ENCODE results near the gene ASB6. TPM values are rescaled to one million over a fixed set of nuclear protein-coding genes. Genes with fewer than 3 reads are reported as not detected.

The ASB6 gene
- total RNA-seq, 1 donor from 2014 or later = 21.9 TPM

DNA sequence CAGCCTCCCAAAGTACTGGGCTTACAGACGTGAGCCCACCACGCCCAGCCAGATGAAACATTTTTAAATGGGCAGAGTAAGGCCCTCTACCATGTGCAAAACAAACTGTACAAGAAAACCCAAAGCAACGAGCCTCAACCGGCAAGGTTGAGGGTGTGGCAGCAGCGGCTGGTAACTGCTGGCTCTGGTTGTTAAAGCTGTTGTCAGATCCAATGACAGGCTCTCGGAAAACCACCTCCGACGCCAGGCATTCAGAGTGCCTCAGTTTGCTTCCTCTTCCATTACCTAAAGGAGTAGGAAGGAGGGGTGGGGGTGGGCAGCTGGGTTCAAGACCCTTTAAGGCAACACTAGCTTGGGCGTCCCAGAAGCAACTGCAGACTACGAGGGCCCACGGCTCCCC, 2.4 kb upstream of the ASB6 start:
- Mint-ChIP-seq H3K36me3 (ENCODE audit: low read depth) (no peaks in the 10 kb centered on the region), H3K27ac (ENCODE audit: unreplicated experiment) (no peak overlapping the region), H3K27me3 (ENCODE audit: low read depth) (no peaks in the 10 kb centered on the region), H3K9me3 (no peaks in the 10 kb centered on the region), H3K4me1 (peaks cover 30% of the 10 kb centered on the region), H3K4me3 (no peak overlapping the region)
- no peak for DNase-seq (ENCODE audit: low read depth, low spot score)
- TF ChIP-seq CTCF (conservative IDR thresholded peaks at IDR 0.05) = no peak

- Mint-ChIP-seq H3K4me1 (peaks cover 30% of the 10 kb centered on the region), H3K36me3 (ENCODE audit: low read depth) (no peaks in the 10 kb centered on the region), H3K27ac (ENCODE audit: unreplicated experiment) (no peak overlapping the region), H3K4me3 (peak overlapping the region; percentile 61), H3K9me3 (no peaks in the 10 kb centered on the region), H3K27me3 (ENCODE audit: low read depth) (no peaks in the 10 kb centered on the region)
- no peak for TF ChIP-seq CTCF (conservative IDR thresholded peaks at IDR 0.05)
- no peak for DNase-seq (ENCODE audit: low read depth, low spot score)
These were observed 1.8 kb upstream of the ASB6 start for GRCh38 chr9:129643706-129644105.

DNA sequence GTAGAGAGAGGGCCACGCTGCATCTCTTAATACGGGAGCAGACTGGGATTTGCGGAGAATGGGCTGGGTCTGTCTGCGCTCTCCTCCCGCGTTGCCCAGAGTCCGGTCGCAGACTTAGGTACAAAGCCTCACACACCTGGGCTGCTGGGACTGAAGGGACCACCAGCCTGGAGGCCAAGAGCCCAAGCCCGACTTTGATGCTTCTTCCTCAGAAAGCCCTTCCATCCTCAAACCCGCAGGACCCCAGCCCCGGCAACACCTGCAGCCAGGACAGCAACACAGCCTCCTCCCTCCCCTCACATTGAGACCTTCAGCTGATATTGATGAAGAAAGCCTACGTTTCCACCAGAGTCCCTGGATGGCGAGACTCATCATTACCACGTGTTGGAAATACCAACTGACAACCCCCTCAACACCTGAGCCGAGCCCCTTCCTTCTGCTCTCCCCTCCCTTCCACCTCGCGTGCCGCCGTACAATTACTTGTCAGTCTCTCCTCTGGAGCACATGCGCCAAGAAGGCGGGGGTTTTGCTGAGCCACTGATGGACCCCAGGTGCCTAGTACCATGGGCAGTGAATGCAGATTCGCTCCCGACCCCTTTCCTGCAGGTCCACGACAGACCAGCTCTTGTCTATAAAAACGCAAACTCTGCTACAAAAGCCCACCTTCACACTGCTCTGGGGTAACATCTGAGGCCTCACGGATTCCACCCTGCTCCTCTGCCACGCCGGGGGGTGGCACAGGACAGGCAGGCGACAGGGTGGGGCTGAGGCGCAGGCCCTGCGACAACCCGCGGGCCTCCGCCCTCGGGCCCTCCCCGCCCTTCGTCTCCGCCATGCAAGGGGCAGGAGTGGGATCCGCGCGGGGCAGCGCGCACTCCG, 841 bp downstream of the ASB6 start:
- no peaks in the 10 kb centered on the region for H3K9me3 Mint-ChIP-seq

DNA sequence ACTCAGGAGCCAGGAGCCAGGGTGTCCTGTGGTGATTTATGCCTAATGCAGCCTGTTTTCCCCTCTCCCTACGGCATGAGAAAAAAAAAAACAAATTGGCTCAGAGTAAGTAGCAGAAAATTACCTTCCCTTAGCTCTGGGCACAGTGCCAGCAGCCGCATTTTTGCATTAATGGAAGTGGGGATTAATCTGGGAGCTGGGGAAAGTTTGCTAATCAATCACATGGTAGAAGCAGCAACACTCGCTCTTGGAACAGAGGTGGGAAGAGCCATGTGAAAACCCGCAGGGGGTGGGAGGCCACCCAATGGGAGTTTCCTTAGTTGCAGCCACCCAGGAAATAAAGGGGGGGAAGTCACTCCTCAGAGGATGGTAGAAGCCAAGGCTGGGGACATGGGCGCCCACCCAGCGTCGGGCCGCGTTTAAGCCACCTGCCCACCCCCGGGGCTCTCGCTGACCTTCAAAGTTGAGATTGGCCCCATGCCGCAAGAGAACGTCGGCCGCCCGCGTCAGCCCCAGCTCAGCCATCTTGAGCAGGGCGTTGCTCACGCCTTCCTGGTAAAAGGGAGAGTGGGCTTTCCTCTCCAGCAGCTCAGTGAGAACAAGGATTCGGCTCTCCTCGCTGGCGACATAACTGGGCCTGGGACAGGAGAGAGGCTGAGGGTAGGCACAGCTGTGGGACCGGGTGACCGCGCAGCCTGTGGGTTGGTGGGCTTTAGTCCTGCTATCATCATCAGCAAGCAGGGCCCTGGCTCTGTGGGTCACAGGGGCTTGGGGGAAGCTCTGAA, 1.7 kb downstream of the ASB6 start:
- peaks cover 2% of the 10 kb centered on the region for H3K36me3 Mint-ChIP-seq (ENCODE audit: low read depth)
- no peak for DNase-seq (ENCODE audit: low read depth, low spot score)
- TF ChIP-seq CTCF (conservative IDR thresholded peaks at IDR 0.05) = no peak
- H3K27me3 Mint-ChIP-seq (ENCODE audit: low read depth) = peaks cover 3% of the 10 kb centered on the region
- no peak overlapping the region for H3K27ac Mint-ChIP-seq (ENCODE audit: unreplicated experiment)
- peaks cover 16% of the 10 kb centered on the region for H3K4me1 Mint-ChIP-seq
- H3K9me3 Mint-ChIP-seq = no peaks in the 10 kb centered on the region
- H3K4me3 Mint-ChIP-seq = peak overlapping the region; percentile 87

More for the DNA sequence above, 841 bp downstream of the ASB6 start:
- no peak for DNase-seq (ENCODE audit: low read depth, low spot score)
- H3K4me3 Mint-ChIP-seq = peak overlapping the region; percentile 87
- no peak overlapping the region for H3K27ac Mint-ChIP-seq (ENCODE audit: unreplicated experiment)
- peaks cover 3% of the 10 kb centered on the region for H3K27me3 Mint-ChIP-seq (ENCODE audit: low read depth)
- no peak for TF ChIP-seq CTCF (conservative IDR thresholded peaks at IDR 0.05)
- peaks cover 2% of the 10 kb centered on the region for H3K36me3 Mint-ChIP-seq (ENCODE audit: low read depth)
- H3K4me1 Mint-ChIP-seq = peaks cover 16% of the 10 kb centered on the region

- no peak for DNase-seq (ENCODE audit: low read depth, low spot score)
- Mint-ChIP-seq H3K4me1 (peaks cover 16% of the 10 kb centered on the region), H3K9me3 (no peaks in the 10 kb centered on the region), H3K4me3 (peak overlapping the region; percentile 87), H3K27me3 (ENCODE audit: low read depth) (peaks cover 3% of the 10 kb centered on the region), H3K27ac (ENCODE audit: unreplicated experiment) (no peak overlapping the region), H3K36me3 (ENCODE audit: low read depth) (peaks cover 2% of the 10 kb centered on the region)
- no peak for TF ChIP-seq CTCF (conservative IDR thresholded peaks at IDR 0.05)
These were observed 2.2 kb downstream of the ASB6 start for GRCh38 chr9:129639756-129640085.
